ENCODE results near the gene CYBC1. TPM values are rescaled to one million over a fixed set of nuclear protein-coding genes. Genes with fewer than 3 reads are reported as not detected.

Gene CYBC1
- total and polyA plus RNA-seq, 4 donors = 23.2 to 45.6 (median 34.9) TPM

GRCh38 chr17:82458179-82458884 is 7.8 kb upstream of the CYBC1 start, which contains the start of gene NARF:
Gene NARF, plus strand, starts transcription at chr17:82458741. Its CDS starts 63 bp downstream, at chr17:82458804.
- WGBS = under 1% methylated on average over 85 of the region's 85 CpGs
- Histone ChIP-seq H3K9ac (ENCODE audit: low read depth in 1 of 2, low read length in 2 of 2) (peak within 1 kb of the TSS; percentile 89 to 91), H3K27ac (ENCODE audit: low read depth in 1 of 2, low read length in 2 of 2) (peak within 1 kb of the TSS; percentile 99), H3K27me3 (ENCODE audit: control insufficient read depth in 4 of 4, insufficient read depth in 4 of 4, low read length in 3 of 4) (no peaks in the 10 kb centered on the region), H3K9me3 (ENCODE audit: control insufficient read depth in 4 of 4, low read length in 3 of 4) (no peaks in the 10 kb centered on the region), H3K36me3 (ENCODE audit: control insufficient read depth in 4 of 4, insufficient read depth in 3 of 4, low read depth in 1 of 4, low read length in 3 of 4) (peaks cover 0 to 16% (median 3%) of the 10 kb centered on the region in 4 donors), H3K4me1 (ENCODE audit: control insufficient read depth in 4 of 4, insufficient read depth in 4 of 4, low read length in 3 of 4) (peaks cover 0 to 23% (median 13%) of the 10 kb centered on the region in 4 donors), H3K4me3 (ENCODE audit: low read depth in 1 of 3, low read length in 3 of 3) (peak within 1 kb of the TSS; percentile 77 to 90 (median 85))
- DNase-seq (ENCODE audit: low spot score) = peak; percentile 95
- TF ChIP-seq, protein P1, sequence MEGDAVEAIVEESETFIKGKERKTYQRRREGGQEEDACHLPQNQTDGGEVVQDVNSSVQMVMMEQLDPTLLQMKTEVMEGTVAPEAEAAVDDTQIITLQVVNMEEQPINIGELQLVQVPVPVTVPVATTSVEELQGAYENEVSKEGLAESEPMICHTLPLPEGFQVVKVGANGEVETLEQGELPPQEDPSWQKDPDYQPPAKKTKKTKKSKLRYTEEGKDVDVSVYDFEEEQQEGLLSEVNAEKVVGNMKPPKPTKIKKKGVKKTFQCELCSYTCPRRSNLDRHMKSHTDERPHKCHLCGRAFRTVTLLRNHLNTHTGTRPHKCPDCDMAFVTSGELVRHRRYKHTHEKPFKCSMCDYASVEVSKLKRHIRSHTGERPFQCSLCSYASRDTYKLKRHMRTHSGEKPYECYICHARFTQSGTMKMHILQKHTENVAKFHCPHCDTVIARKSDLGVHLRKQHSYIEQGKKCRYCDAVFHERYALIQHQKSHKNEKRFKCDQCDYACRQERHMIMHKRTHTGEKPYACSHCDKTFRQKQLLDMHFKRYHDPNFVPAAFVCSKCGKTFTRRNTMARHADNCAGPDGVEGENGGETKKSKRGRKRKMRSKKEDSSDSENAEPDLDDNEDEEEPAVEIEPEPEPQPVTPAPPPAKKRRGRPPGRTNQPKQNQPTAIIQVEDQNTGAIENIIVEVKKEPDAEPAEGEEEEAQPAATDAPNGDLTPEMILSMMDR (IDR thresholded peaks at IDR 0.05; ENCODE audit: low read depth, low read length, missing input control) = no peak
- TF ChIP-seq SP1 (IDR thresholded peaks at IDR 0.05) (peak; percentile 96), RAD21 (IDR thresholded peaks at IDR 0.05) (peak in 1 of 2 donors; percentile 32), YY1 (IDR thresholded peaks at IDR 0.05) (peak; percentile 99), GABPA (IDR thresholded peaks at IDR 0.05 in 1 of 2, conservative IDR thresholded peaks at IDR 0.05 in 1 of 2) (peak in 1 of 2 donors; percentile 65)
- TF ChIP-seq, protein P2, sequence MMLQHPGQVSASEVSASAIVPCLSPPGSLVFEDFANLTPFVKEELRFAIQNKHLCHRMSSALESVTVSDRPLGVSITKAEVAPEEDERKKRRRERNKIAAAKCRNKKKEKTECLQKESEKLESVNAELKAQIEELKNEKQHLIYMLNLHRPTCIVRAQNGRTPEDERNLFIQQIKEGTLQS (IDR thresholded peaks at IDR 0.05) = no peak
- TF ChIP-seq, protein P3, sequence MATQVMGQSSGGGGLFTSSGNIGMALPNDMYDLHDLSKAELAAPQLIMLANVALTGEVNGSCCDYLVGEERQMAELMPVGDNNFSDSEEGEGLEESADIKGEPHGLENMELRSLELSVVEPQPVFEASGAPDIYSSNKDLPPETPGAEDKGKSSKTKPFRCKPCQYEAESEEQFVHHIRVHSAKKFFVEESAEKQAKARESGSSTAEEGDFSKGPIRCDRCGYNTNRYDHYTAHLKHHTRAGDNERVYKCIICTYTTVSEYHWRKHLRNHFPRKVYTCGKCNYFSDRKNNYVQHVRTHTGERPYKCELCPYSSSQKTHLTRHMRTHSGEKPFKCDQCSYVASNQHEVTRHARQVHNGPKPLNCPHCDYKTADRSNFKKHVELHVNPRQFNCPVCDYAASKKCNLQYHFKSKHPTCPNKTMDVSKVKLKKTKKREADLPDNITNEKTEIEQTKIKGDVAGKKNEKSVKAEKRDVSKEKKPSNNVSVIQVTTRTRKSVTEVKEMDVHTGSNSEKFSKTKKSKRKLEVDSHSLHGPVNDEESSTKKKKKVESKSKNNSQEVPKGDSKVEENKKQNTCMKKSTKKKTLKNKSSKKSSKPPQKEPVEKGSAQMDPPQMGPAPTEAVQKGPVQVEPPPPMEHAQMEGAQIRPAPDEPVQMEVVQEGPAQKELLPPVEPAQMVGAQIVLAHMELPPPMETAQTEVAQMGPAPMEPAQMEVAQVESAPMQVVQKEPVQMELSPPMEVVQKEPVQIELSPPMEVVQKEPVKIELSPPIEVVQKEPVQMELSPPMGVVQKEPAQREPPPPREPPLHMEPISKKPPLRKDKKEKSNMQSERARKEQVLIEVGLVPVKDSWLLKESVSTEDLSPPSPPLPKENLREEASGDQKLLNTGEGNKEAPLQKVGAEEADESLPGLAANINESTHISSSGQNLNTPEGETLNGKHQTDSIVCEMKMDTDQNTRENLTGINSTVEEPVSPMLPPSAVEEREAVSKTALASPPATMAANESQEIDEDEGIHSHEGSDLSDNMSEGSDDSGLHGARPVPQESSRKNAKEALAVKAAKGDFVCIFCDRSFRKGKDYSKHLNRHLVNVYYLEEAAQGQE (IDR thresholded peaks at IDR 0.05) = peak; percentile 85

DNA sequence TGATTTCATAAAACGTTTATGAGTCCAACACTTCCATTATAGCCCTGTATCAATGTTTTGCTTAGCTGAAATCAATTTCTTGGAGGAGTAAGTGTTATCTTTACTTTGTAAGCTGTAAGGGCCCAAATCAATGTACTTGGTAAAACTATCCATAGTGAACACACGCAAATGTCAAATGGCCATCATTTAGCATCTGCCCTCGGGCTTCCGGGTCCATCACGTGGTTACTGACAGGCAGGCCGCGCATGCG is 7.3 kb upstream of the CYBC1 start:
- H3K4me3 ChIP-seq (ENCODE audit: low read depth in 1 of 3, low read length in 3 of 3) = peak overlapping the region; percentile 59 to 66 (median 59)
- no peaks in the 10 kb centered on the region for H3K9me3 ChIP-seq (ENCODE audit: control insufficient read depth in 4 of 4, low read length in 3 of 4)
- H3K27ac ChIP-seq (ENCODE audit: low read depth in 1 of 2, low read length in 2 of 2) = peak overlapping the region; percentile 99
- TF ChIP-seq TAF1 (conservative IDR thresholded peaks at IDR 0.05) = no peak
- TF ChIP-seq, protein P2 (IDR thresholded peaks at IDR 0.05) = no peak
- no peak for TF ChIP-seq MAX (IDR thresholded peaks at IDR 0.05)
- TF ChIP-seq HNF4A (conservative IDR thresholded peaks at IDR 0.05) = no peak
- TF ChIP-seq JUND (IDR thresholded peaks at IDR 0.05) = no peak
- TF ChIP-seq YY1 (IDR thresholded peaks at IDR 0.05) = no peak
- TF ChIP-seq, protein P3 (IDR thresholded peaks at IDR 0.05) = no peak
- no peak for TF ChIP-seq RXRA (IDR thresholded peaks at IDR 0.05)
- TF ChIP-seq, protein P1 (IDR thresholded peaks at IDR 0.05; ENCODE audit: low read depth, low read length, missing input control) = no peak
- TF ChIP-seq SP1 (IDR thresholded peaks at IDR 0.05) = no peak
- TF ChIP-seq ZBTB33 (IDR thresholded peaks at IDR 0.05) = no peak
- TF ChIP-seq HNF4G (IDR thresholded peaks at IDR 0.05) = no peak
- no peak for TF ChIP-seq FOXA2 (IDR thresholded peaks at IDR 0.05)
- no peaks in the 10 kb centered on the region for H3K27me3 ChIP-seq (ENCODE audit: control insufficient read depth in 4 of 4, insufficient read depth in 4 of 4, low read length in 3 of 4)
- H3K4me1 ChIP-seq (ENCODE audit: control insufficient read depth in 4 of 4, insufficient read depth in 4 of 4, low read length in 3 of 4) = peaks cover 0 to 23% (median 13%) of the 10 kb centered on the region in 4 donors
- DNase-seq (ENCODE audit: low spot score) = no peak
- WGBS = under 1% methylated on average over 8 of the region's 8 CpGs
- peak overlapping the region; percentile 89 to 91 for H3K9ac ChIP-seq (ENCODE audit: low read depth in 1 of 2, low read length in 2 of 2)
- H3K36me3 ChIP-seq (ENCODE audit: control insufficient read depth in 4 of 4, insufficient read depth in 3 of 4, low read depth in 1 of 4, low read length in 3 of 4) = peaks cover 0 to 12% (median 3%) of the 10 kb centered on the region in 4 donors

All from liver (tissue), 9 donors.